Right atrium auricular region (tissue), 2 donors: ENCODE data around the gene TMEM39B. TPM values are rescaled to one million over a fixed set of nuclear protein-coding genes. Genes with fewer than 3 reads are reported as not detected.
"Not testable (repeated sequence)": the region's sequence is repeated elsewhere in the genome, so short reads cannot be mapped to it uniquely, and the experiment has no call there.

Experiments used
- DNase-seq: peaks from one replicate; pipeline ENCODE4 v3.0.0-alpha.2; 2019; ENCODE audit warnings: low spot score
- H3K27ac ChIP-seq, 2 donors: fragments of 200-600 bp; sonication (generic); 1 replicate in 1 of 2; 2 replicates in 1 of 2; pipeline ENCODE4 v1.5.1; 2016 to 2019
- H3K27me3 ChIP-seq, 2 donors: fragments of 200-600 bp; sonication (generic); one replicate each; pipeline versions ENCODE4 v1.5.1 to v1.6.0; 2017 to 2019
- H3K36me3 ChIP-seq: fragments of 200-600 bp; sonication (generic); one replicate; pipeline ENCODE4 v1.5.1; 2016
- H3K4me1 ChIP-seq, 2 donors: fragments of 200-600 bp; sonication (generic); one replicate each; pipeline versions ENCODE4 v1.5.1 to v1.6.0; 2017 to 2019
- H3K4me3 ChIP-seq, 2 donors: fragments of 200-600 bp; sonication (generic); 1 replicate in 1 of 2; 2 replicates in 1 of 2; pipeline ENCODE4 v1.5.1; 2017 to 2019; ENCODE audit warnings: mild to moderate bottlenecking in 1 of 2, moderate library complexity in 1 of 2
- H3K9me3 ChIP-seq, 2 donors: fragments of 200-600 bp; sonication (generic); one replicate each; pipeline ENCODE4 v1.5.1; 2019
- CTCF ChIP-seq, 2 donors: fragments of 200-600 bp; sonication (generic); IDR thresholded peaks; one replicate each; pipeline ENCODE4 v1.5.1; 2019; ENCODE audit warnings: antibody characterized with exemption in 2 of 2
- total RNA-seq, 2 donors: library from RNA; depleted of rRNA; stranded (reverse); fragments of >200 nt; gene quantifications; one replicate each; pipeline ENCODE4 v1.1.0, GENCODE V29; 2016

The TMEM39B gene
- total RNA-seq, 2 donors from 2014 or later = 3.2 to 5.0 TPM

- Histone ChIP-seq H3K27me3 (no peaks in the 10 kb centered on the region), H3K36me3 (no peaks in the 10 kb centered on the region), H3K9me3 (no peaks in the 10 kb centered on the region), H3K4me1 (peaks cover 0 to 25% of the 10 kb centered on the region in 2 donors), H3K27ac (no peak overlapping the region), H3K4me3 (no peak overlapping the region)
- TF ChIP-seq CTCF (IDR thresholded peaks at IDR 0.05) = no peak
- DNase-seq = no peak
Measured at GRCh38 chr1:32128479-32128878, 55.7 kb downstream of the TMEM39B start.

- H3K4me3 ChIP-seq = no peak overlapping the region
- no peak overlapping the region for H3K27ac ChIP-seq
- H3K4me1 ChIP-seq = peaks cover 0 to 30% of the 10 kb centered on the region in 2 donors
- no peak for TF ChIP-seq CTCF (IDR thresholded peaks at IDR 0.05)
- H3K9me3 ChIP-seq = no peaks in the 10 kb centered on the region
- H3K27me3 ChIP-seq = no peaks in the 10 kb centered on the region
- no peaks in the 10 kb centered on the region for H3K36me3 ChIP-seq
- DNase-seq = no peak
Measured at GRCh38 chr1:32128964-32129363, 56.2 kb downstream of the TMEM39B start.

- not testable (repeated sequence) for H3K27me3 ChIP-seq, H3K27ac ChIP-seq, H3K4me3 ChIP-seq, DNase-seq, H3K36me3 ChIP-seq, H3K9me3 ChIP-seq
- H3K4me1 ChIP-seq = peaks cover 0 to 15% of the 10 kb centered on the region in 2 donors
Measured at GRCh38 chr1:32133950-32134280, 61.2 kb downstream of the TMEM39B start.

GRCh38 chr1:32137111-32137510, 64.4 kb downstream of the TMEM39B start:
- peaks cover 0 to 23% of the 10 kb centered on the region in 2 donors for H3K4me1 ChIP-seq

GRCh38 chr1:32138965-32139364, 66.2 kb downstream of the TMEM39B start:
- Histone ChIP-seq H3K4me1 (peaks cover 0 to 33% of the 10 kb centered on the region in 2 donors), H3K27ac (no peak overlapping the region)

More at GRCh38 chr1:32137111-32137510, 64.4 kb downstream of the TMEM39B start:
- H3K36me3 ChIP-seq = no peaks in the 10 kb centered on the region
- TF ChIP-seq CTCF (IDR thresholded peaks at IDR 0.05) = no peak
- H3K9me3 ChIP-seq = no peaks in the 10 kb centered on the region
- no peak for DNase-seq
- no peaks in the 10 kb centered on the region for H3K27me3 ChIP-seq
- H3K27ac ChIP-seq = no peak overlapping the region
- no peak overlapping the region for H3K4me3 ChIP-seq

More at GRCh38 chr1:32138965-32139364, 66.2 kb downstream of the TMEM39B start:
- H3K27me3 ChIP-seq = no peaks in the 10 kb centered on the region
- no peak overlapping the region for H3K4me3 ChIP-seq
- H3K36me3 ChIP-seq = no peaks in the 10 kb centered on the region
- TF ChIP-seq CTCF (IDR thresholded peaks at IDR 0.05) = no peak
- no peak for DNase-seq
- no peaks in the 10 kb centered on the region for H3K9me3 ChIP-seq
